GM21526 (cell line): ENCODE measurements around the gene KRT2.
"Not testable (repeated sequence)": the region's sequence is repeated elsewhere in the genome, so short reads cannot be mapped to it uniquely, and the experiment has no call there.

Experiments used
- ATAC-seq: cut with Tn5 transposase; IDR thresholded peaks from one replicate; pipeline ENCODE4 v1.9.1; 2021; ENCODE audit warnings: moderate library complexity; ENCODE audit not compliant: unreplicated experiment, low FRiP score

KRT2 gene

GRCh38 chr12:52686063-52686462 lies 34.1 kb upstream of the KRT2 start:
- ATAC-seq = no peak

DNA sequence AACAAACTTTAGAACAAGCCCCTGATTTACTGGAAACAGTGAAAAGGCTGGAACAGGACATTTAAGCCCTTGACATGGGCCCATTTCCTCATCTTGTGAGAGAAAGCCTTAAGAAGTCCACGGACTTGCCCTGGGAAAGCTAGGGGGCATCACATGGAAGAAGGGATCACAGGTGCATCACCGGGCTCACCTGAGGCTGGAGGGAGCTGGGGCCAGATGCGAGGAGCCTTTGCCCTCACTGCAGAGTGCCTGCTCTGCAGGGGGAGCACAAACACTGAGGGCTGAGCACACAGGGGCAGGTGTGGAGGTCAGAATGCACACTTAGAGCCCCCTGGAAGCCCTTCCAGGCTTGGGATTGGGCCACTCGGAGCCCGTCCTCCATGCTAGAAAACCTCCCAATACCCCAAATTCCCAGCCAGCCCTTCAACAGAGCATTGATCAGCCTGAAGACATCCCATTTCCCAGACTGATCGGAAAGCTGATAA lies 33.4 kb upstream of the KRT2 start:
- ATAC-seq = no peak

- no peak for ATAC-seq
Observed at GRCh38 chr12:52684431-52684830, 32.4 kb upstream of the KRT2 start.

- ATAC-seq = no peak
Observed at GRCh38 chr12:52683575-52684300, 31.7 kb upstream of the KRT2 start.

DNA sequence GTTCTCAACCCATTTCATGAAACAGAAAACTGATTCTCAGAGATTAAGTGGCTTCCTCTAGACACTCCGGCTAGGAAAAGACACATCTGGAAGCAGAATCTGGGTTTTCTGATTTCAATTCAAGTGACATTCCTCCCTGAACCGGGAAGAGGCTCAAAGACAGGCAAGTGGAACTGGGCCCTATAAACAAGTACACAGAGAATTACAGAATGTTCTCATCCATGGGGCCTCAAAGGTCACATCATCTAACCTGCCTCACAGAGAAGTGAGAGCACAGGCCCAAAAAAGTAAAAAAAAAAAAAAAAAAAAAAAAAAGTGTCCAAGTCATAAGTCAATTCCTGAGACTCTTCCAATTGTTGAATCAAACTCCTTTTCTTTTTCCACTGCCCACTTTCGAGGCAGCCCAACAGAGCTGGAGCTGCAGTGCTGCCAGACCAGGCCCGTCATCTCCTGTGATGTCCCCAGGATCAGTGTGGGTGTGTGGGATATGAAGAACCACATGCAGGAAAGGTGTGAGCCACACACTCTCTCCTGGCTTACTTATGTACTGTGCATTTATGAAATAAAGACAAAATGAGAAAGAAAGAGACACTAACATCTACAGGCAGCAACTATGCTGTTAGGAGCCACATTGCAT lies 31.0 kb upstream of the KRT2 start:
- ATAC-seq = no peak

DNA sequence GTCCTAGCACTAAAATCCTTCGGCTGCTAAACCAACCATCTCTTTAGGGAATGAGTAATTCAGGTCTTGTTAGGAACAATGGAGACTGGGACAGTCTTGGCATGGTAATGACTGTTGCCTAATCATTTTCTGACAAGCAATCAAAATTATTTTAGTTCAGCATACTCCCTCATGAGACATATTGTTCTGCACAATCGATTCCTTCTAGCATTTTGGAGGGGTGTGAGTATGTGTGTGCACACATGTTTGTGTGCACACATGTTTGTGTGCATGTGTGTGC lies 30.3 kb upstream of the KRT2 start:
- ATAC-seq = no peak

DNA sequence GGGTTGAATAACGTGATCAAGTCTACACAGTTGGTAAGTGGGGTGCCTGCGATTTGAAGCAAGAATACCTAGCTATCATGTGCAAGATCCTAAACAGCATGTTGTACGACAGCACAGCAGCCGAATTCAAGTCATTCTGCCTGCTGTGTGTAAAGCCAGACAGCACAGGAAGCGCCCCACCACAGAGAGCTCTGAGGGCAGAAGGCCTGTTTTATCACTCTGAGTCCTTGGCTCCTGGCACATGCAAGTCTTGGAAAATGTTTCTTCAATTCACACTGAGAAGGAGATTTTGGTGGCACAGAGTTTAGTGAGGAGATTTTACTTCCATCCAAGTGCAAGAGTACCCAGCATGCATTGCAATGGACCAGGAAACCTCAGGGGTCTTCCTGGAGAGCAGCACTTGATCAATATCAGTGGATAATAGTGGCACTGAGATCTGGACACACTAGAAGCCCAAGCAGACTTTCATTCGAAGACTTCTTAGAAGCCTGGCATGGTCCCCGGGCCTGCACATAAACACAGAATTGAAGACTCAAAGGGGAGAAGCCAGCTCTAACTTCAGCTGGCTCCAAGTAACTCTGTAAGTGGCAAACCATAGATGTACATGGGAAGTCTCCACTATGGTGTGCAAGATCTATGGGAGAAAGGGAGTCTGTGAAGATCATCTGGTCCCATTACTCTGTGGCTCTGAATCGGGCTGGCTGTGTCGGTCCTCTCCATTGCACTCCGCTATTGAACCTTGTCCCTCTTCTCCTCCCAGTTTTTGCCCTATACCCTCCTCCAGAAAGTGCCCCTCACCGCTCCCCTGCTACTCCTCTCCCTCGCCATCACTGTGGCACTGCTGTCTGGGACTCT lies 29.7 kb upstream of the KRT2 start:
- ATAC-seq = no peak

DNA sequence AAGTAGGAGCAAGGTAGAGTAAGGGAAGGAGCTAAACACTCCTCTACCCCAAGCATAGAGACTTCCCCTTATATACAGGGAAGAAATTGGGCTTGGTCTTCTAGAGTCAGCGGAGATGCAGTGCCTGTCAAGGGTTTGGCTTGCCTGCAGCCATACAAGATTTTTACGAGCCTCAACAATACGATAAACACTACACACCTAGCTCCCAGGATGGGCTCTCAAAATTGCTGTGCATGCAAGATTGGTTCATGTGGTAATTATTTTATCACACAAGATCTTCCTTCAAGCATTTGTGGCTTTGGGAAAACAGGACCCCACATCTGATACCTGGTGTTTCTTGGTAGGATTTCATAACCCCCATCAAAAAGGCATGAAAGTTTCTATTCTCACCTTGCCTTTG lies 28.4 kb upstream of the KRT2 start, which contains the start of gene KRT1:
TSS of gene KRT1 (minus strand) at position 45 of the 400 bp plus-strand sequence. CDS start 59 bp downstream, outside the sequence.
- no peak for ATAC-seq

GRCh38 chr12:52679875-52680274 lies 27.9 kb upstream of the KRT2 start:
- no peak for ATAC-seq

GRCh38 chr12:52677671-52678070 lies 25.7 kb upstream of the KRT2 start:
- ATAC-seq = no peak

DNA sequence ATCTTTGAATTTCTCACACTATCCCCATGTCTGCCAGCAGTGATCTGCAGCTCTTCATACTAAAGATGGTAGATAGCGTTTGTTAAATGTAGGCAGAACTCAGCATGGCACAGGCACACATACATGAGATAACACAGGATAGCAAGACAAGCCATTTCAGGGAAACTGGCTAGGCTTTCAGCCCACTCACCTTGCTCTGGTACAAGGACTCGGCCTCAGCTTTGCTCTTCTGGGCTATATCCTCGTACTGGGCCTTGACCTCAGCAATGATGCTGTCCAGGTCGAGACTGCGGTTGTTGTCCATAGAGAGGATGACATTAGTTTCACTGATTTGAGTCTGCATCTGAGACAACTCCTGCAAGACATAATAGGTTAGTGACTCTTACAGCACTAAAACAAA lies 25.1 kb upstream of the KRT2 start:
- no peak for ATAC-seq

DNA sequence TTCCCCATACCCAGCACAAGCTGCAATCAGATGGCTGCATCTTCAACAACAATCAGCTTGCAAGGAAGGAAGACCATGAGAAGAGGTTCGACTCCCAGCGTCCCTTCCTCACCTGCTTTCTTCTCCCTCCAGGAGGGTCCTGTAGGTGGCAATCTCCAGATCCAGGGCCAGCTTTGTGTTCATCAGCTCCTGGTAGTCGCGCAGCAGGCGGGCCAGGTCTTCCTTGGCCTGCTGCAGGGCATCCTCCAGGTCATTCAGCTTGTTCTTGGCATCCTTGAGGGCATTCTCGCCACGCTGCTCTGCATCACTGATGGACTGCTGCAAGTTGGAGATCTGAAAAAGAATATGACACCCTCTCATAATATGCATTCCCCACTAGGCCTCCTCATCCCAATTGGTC lies 24.2 kb upstream of the KRT2 start:
- no peak for ATAC-seq

DNA sequence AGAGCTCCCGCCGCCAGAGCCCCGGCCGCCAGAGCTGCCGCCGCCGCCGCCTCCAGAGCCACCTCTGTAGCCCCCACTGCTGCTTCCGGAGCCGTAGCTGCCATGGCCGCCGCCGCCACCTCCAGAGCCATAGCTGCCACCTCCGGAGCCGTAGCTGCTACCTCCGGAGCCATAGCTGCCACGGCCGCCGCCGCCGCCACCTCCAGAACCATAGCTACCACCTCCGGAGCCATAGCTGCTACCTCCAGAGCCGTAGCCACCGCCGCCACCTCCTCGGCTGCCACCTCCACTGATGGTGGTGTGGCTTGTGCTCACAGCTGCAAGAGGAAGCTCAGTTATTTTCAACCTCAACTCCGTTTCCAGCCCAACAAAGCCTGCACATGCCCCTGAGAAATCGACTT lies 23.3 kb upstream of the KRT2 start:
- ATAC-seq = no peak

- ATAC-seq = no peak
Observed at GRCh38 chr12:52674433-52674775, 22.4 kb upstream of the KRT2 start.

DNA sequence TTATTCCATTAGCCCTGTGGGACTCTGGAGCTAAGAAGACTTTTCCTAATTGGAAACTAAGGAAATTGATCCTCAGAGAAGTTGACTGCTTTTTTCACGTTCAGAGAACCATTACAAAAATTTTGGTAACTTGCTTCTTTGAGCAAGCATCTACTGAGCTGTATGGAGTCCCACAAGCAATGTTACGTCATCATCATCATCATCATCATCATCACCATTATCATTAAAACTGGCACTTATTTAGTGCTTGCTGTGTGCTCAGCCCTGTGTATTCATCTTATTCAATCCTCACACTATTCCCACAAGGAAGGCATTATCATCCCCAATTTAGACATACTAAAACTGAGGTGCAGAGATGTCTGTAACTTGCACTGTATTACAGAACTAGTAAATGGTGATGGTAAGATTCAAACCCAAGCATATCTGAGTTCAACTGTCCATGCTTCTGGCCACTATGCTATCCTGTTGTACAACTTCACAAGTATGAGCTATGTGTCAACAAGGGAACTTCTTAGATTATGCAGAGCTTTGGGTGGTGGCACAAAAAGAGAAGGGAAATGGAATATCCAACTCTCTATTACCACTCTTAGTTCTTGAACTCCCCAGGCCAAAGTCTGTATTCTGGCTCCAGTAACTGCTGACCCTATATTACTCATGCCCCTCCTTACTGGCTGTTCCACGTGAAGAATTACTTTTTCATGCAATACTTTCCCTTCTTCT lies 21.9 kb upstream of the KRT2 start:
- no peak for ATAC-seq

DNA sequence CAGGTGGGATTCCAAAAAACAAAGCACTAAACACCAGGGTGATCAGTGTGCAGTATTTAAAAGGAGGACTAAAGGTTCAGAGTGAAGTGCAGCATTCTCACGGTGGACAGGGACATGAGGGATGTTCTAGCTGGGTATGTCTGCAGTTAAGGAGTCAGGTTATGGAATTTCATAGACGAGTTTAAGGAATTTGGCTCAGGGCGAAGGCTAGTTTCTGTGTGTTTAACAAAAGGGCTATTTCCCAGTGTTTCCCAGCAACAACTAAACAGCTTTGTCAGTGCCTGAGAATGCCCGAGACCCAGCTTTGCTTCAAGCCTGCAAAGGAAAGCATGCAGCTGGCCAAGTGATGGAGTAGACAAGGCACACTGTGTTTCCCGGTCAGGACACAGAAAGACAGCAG lies 21.2 kb upstream of the KRT2 start:
- no peak for ATAC-seq

GRCh38 chr12:52672321-52672933 lies 20.4 kb upstream of the KRT2 start:
- ATAC-seq = no peak

GRCh38 chr12:52670961-52671360 lies 18.9 kb upstream of the KRT2 start:
- ATAC-seq = no peak

GRCh38 chr12:52670506-52670905 lies 18.5 kb upstream of the KRT2 start:
- ATAC-seq = no peak

DNA sequence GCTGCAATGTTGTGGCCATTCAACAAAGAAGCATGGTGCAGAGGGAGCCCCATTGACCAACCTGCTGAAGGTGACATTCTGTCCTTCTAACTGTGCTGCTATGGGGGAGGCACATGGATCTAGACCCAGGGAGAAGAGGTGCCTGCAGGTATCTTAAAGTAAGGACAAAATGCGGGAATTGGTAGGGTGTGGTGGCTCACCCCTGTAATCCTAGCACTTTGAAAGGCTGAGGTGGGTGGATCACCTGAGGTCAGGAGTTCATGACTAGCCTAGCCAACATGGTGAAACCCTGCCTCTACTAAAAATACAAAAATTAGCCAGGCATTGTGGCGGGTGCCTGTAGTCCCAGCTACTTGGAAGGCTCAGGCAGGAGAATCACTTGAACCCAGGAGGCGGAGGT lies 17.9 kb upstream of the KRT2 start:
- ATAC-seq = not testable (repeated sequence)

- ATAC-seq = no peak
Observed at GRCh38 chr12:52669426-52669825, 17.4 kb upstream of the KRT2 start.
